OCI-LY3 (cell line): ENCODE data around the gene MRPS35.

ENCODE experiments used
- H2AFZ ChIP-seq: fragments of 200-600, 300-600 bp; shearing (Covaris generic); 2 replicates; pipeline ENCODE4 v1.6.0; 2014; ENCODE audit warnings: antibody characterized with exemption, low read depth, low read length
- H3K27ac ChIP-seq: fragments of 200-600, 300-600 bp; sonication (generic); 2 replicates; pipeline ENCODE4 v1.5.1; 2014; ENCODE audit warnings: mild to moderate bottlenecking, low read length, moderate library complexity, mixed read lengths
- H3K27me3 ChIP-seq: fragments of 200-600, 300-600 bp; sonication (generic); 2 replicates; pipeline ENCODE4 v1.6.1; 2014; ENCODE audit warnings: low read depth, low read length, mixed read lengths
- H3K36me3 ChIP-seq: fragments of 200-600, 300-600 bp; sonication (generic); replicated peaks from 2 replicates; pipeline ENCODE3; 2014; ENCODE audit warnings: low read depth, low read length, mixed read lengths
- H3K4me1 ChIP-seq: fragments of 300-600, 200-600 bp; sonication (generic); 2 replicates; pipeline ENCODE4 v1.6.1; 2014; ENCODE audit warnings: low read length, mixed read lengths
- H3K4me2 ChIP-seq: fragments of 200-600, 300-600 bp; sonication (generic); 2 replicates; pipeline ENCODE4 v1.6.1; 2014; ENCODE audit warnings: low read length, mixed read lengths
- H3K4me3 ChIP-seq: fragments of 300-600, 200-600 bp; sonication (generic); 2 replicates; pipeline ENCODE4 v1.5.1; 2014; ENCODE audit warnings: antibody characterized with exemption, mild to moderate bottlenecking, low read length, moderate library complexity
- H3K79me2 ChIP-seq: fragments of 300-600, 200-600 bp; shearing (Covaris generic); 2 replicates; pipeline ENCODE4 v1.6.1; 2014; ENCODE audit warnings: mild to moderate bottlenecking, low read length, mixed read lengths
- H3K9ac ChIP-seq: fragments of 300-600, 200-600 bp; shearing (Covaris generic); 2 replicates; pipeline ENCODE4 v1.6.0; 2014; ENCODE audit warnings: mild to moderate bottlenecking, low read length, moderate library complexity
- H3K9me3 ChIP-seq: fragments of 200-600, 300-600 bp; shearing (Covaris generic); 2 replicates; pipeline ENCODE4 v1.6.1; 2014; ENCODE audit warnings: low read length, mixed read lengths; ENCODE audit not compliant: insufficient read depth
- H4K20me1 ChIP-seq: fragments of 200-600, 300-600 bp; sonication (generic); 2 replicates; pipeline ENCODE4 v1.6.1; 2016; ENCODE audit warnings: low read length, mixed read lengths; ENCODE audit not compliant: insufficient read depth
- EZH2phosphoT487 ChIP-seq: fragments of 200-600 bp; shearing (Covaris generic); IDR thresholded peaks from 2 replicates; pipeline ENCODE4 v1.6.1; 2018; ENCODE audit warnings: antibody characterized with exemption, mixed run types, low read depth
- TF ChIP-seq, protein P1 (sequence below): fragments of 200-600, 300-600 bp; sonication (generic); IDR thresholded peaks from 2 replicates; pipeline ENCODE4 v1.5.1; 2014; ENCODE audit warnings: antibody characterized with exemption, low read length, low read depth

Gene MRPS35

DNA sequence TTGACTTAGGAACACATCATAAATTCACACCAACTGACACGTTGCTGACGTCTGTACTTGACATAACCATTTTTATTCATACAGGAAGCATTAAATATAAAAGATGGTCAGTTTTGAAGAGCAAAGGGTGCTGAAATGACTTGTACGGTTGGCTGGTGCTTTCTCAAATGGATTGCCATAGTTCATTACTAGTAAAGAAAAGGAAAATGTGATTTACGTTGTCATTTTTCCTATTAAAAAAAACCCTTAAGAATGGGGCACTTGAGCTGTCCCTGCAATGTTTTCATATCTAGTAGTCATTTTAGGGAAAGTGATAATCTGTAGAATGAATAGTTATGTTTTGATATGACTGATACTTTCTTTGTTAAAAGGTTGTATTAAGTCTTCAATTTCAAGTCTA, 91.9 kb downstream of the MRPS35 start:
- Histone ChIP-seq H4K20me1 (no peaks in the 10 kb centered on the region), H3K9me3 (no peaks in the 10 kb centered on the region), H3K27ac (no peak overlapping the region), H3K4me3 (no peak overlapping the region), H3K79me2 (no peaks in the 10 kb centered on the region), H3K36me3 (peaks cover 20% of the 10 kb centered on the region), H3K27me3 (no peaks in the 10 kb centered on the region), H3K9ac (no peak overlapping the region), H3K4me1 (no peaks in the 10 kb centered on the region), H3K4me2 (no peak overlapping the region), H2AFZ (no peak overlapping the region)
- TF ChIP-seq, protein P1, sequence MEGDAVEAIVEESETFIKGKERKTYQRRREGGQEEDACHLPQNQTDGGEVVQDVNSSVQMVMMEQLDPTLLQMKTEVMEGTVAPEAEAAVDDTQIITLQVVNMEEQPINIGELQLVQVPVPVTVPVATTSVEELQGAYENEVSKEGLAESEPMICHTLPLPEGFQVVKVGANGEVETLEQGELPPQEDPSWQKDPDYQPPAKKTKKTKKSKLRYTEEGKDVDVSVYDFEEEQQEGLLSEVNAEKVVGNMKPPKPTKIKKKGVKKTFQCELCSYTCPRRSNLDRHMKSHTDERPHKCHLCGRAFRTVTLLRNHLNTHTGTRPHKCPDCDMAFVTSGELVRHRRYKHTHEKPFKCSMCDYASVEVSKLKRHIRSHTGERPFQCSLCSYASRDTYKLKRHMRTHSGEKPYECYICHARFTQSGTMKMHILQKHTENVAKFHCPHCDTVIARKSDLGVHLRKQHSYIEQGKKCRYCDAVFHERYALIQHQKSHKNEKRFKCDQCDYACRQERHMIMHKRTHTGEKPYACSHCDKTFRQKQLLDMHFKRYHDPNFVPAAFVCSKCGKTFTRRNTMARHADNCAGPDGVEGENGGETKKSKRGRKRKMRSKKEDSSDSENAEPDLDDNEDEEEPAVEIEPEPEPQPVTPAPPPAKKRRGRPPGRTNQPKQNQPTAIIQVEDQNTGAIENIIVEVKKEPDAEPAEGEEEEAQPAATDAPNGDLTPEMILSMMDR: no peak
- no peak for TF ChIP-seq EZH2phosphoT487

GRCh38 chr12:27802936-27803335, 92.3 kb downstream of the MRPS35 start:
- H3K36me3 ChIP-seq: peaks cover 16% of the 10 kb centered on the region

DNA sequence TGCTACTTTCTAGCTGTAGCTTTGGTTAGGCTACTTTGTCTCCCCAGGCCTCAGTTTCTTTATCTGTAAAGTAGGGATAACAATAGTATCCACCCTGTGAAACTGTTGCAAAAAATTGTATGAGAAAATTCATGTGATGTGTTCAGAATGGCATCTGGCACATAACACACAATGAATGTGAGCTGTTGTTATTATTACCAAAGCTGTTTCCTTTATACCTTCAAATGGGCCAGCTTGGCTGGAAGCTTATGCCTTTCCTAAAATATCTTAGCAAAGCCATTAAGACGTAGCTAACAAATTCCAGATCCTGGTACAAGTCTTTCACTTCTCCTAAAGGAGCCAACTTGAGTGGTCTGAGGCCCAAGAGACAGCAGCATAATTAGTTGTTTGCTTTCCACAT, 94.6 kb downstream of the MRPS35 start:
- Histone ChIP-seq H3K27ac (no peak overlapping the region), H4K20me1 (no peaks in the 10 kb centered on the region), H3K27me3 (no peaks in the 10 kb centered on the region), H3K79me2 (no peaks in the 10 kb centered on the region), H3K9me3 (no peaks in the 10 kb centered on the region), H3K4me3 (no peak overlapping the region), H3K4me1 (no peaks in the 10 kb centered on the region), H3K9ac (no peak overlapping the region), H3K36me3 (peaks cover 3% of the 10 kb centered on the region), H3K4me2 (no peak overlapping the region), H2AFZ (no peak overlapping the region)
- TF ChIP-seq EZH2phosphoT487: no peak
- TF ChIP-seq, protein P1: no peak

More at GRCh38 chr12:27802936-27803335, 92.3 kb downstream of the MRPS35 start:
- H2AFZ ChIP-seq: no peak overlapping the region
- no peaks in the 10 kb centered on the region for H3K9me3 ChIP-seq
- H3K4me1 ChIP-seq: no peaks in the 10 kb centered on the region
- H3K9ac ChIP-seq: no peak overlapping the region
- no peak overlapping the region for H3K4me3 ChIP-seq
- no peaks in the 10 kb centered on the region for H3K27me3 ChIP-seq
- TF ChIP-seq EZH2phosphoT487: no peak
- TF ChIP-seq, protein P1: no peak
- H3K4me2 ChIP-seq: no peak overlapping the region
- H4K20me1 ChIP-seq: no peaks in the 10 kb centered on the region
- H3K27ac ChIP-seq: no peak overlapping the region
- H3K79me2 ChIP-seq: no peaks in the 10 kb centered on the region
